HUES6 (cell line): Measurements from ENCODE around the gene PRKG2.

ENCODE experiments used
- H3K27ac ChIP-seq: 2 replicates; pipeline ENCODE4 v1.7.0; 2013; ENCODE audit warnings: low read depth, mild to moderate bottlenecking, low read length, inconsistent platforms
- H3K27me3 ChIP-seq: 2 replicates; pipeline ENCODE4 v1.6.1; 2013; ENCODE audit warnings: low read length; ENCODE audit not compliant: control insufficient read depth, insufficient read depth
- H3K36me3 ChIP-seq: 2 replicates; pipeline ENCODE4 v1.6.1; 2013; ENCODE audit warnings: low read length; ENCODE audit not compliant: control insufficient read depth, insufficient read depth
- H3K4me1 ChIP-seq: 2 replicates; pipeline ENCODE4 v1.6.1; 2013; ENCODE audit warnings: low read length; ENCODE audit not compliant: control insufficient read depth, insufficient read depth
- H3K4me3 ChIP-seq: 2 replicates; pipeline ENCODE4 v1.5.1; 2013; ENCODE audit warnings: low read depth, low read length
- H3K9ac ChIP-seq: one replicate; pipeline ENCODE4 v1.6.1; 2013; ENCODE audit warnings: mild to moderate bottlenecking, low read length
- H3K9me3 ChIP-seq: 2 replicates; pipeline ENCODE4 v1.6.1; 2013; ENCODE audit warnings: low read depth, low read length; ENCODE audit not compliant: control insufficient read depth, insufficient read depth

The PRKG2 gene

GRCh38 chr4:81058621-81059020 is 156.4 kb downstream of the PRKG2 start:
- H3K4me3 ChIP-seq = no peak overlapping the region

GRCh38 chr4:81052119-81053068 is 162.6 kb downstream of the PRKG2 start:
- Histone ChIP-seq H3K4me3 (no peak overlapping the region), H3K27me3 (peaks cover 8% of the 10 kb centered on the region; the same call in 1 of the 2 replicates), H3K27ac (no peak overlapping the region), H3K36me3 (no peaks in the 10 kb centered on the region), H3K9ac (no peak overlapping the region), H3K4me1 (no peaks in the 10 kb centered on the region), H3K9me3 (no peaks in the 10 kb centered on the region)

More at GRCh38 chr4:81058621-81059020, 156.4 kb downstream of the PRKG2 start:
- H3K36me3 ChIP-seq = no peaks in the 10 kb centered on the region
- no peak overlapping the region for H3K27ac ChIP-seq
- no peaks in the 10 kb centered on the region for H3K27me3 ChIP-seq
- no peaks in the 10 kb centered on the region for H3K9me3 ChIP-seq
- H3K4me1 ChIP-seq = no peaks in the 10 kb centered on the region
- H3K9ac ChIP-seq = no peak overlapping the region

GRCh38 chr4:81049907-81050306 is 165.1 kb downstream of the PRKG2 start:
- no peak overlapping the region for H3K27ac ChIP-seq
- no peaks in the 10 kb centered on the region for H3K4me1 ChIP-seq
- no peaks in the 10 kb centered on the region for H3K9me3 ChIP-seq
- H3K36me3 ChIP-seq = no peaks in the 10 kb centered on the region
- H3K9ac ChIP-seq = no peak overlapping the region
- H3K27me3 ChIP-seq = peaks cover 14% of the 10 kb centered on the region; the same call in 1 of the 2 replicates
- no peak overlapping the region for H3K4me3 ChIP-seq

GRCh38 chr4:81049330-81049729 is 165.7 kb downstream of the PRKG2 start:
- no peaks in the 10 kb centered on the region for H3K4me1 ChIP-seq
- no peak overlapping the region for H3K9ac ChIP-seq
- no peaks in the 10 kb centered on the region for H3K9me3 ChIP-seq
- peaks cover 14% of the 10 kb centered on the region; the same call in 1 of the 2 replicates for H3K27me3 ChIP-seq
- no peak overlapping the region for H3K27ac ChIP-seq
- H3K36me3 ChIP-seq = no peaks in the 10 kb centered on the region
- no peak overlapping the region for H3K4me3 ChIP-seq

DNA sequence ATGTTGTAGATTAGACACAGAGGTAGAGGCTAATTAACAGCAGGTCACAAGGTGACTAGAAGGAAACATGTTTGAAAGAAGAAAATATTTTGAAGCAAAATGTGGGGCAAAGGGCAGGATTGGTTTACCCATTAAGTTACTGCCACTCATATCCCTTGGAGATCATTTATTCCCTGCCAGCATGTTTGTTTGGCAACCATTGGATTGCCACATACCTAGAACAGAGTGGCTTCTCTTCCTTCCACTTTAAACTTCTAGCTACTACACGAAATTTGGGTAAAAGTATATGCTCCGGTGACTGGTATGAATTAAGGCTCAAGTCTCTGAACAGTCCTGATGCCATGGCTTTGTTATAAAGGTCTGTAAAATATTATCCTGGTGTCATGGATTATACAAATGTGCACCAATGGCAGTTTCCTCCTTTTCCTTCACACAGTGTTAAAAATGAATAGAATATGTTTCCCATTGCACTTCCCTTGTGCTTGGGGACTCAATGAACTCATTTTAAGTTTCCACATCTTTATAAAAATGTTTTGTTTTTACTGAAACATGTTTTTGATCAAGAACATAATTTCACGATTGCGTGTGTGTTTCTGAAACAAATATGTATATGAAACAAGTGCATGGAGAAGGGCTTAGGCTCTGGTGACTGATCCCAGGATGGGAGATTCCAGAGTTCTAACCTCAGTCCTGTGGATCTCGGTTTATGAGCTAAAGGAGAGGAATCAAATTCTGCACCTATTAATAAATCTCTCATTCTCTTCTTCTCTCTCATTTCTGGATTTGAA is 172.2 kb downstream of the PRKG2 start:
- peaks cover 16% of the 10 kb centered on the region; the same call in 1 of the 2 replicates for H3K27me3 ChIP-seq
- no peak overlapping the region for H3K27ac ChIP-seq
- no peaks in the 10 kb centered on the region for H3K9me3 ChIP-seq
- H3K36me3 ChIP-seq = no peaks in the 10 kb centered on the region
- no peak overlapping the region for H3K4me3 ChIP-seq
- H3K9ac ChIP-seq = no peak overlapping the region
- no peaks in the 10 kb centered on the region for H3K4me1 ChIP-seq

GRCh38 chr4:81040012-81040659 is 174.9 kb downstream of the PRKG2 start:
- no peak overlapping the region for H3K4me3 ChIP-seq
- H3K27ac ChIP-seq = no peak overlapping the region
- H3K9me3 ChIP-seq = no peaks in the 10 kb centered on the region
- H3K9ac ChIP-seq = no peak overlapping the region
- H3K4me1 ChIP-seq = no peaks in the 10 kb centered on the region
- H3K27me3 ChIP-seq = peaks cover 15% of the 10 kb centered on the region
- H3K36me3 ChIP-seq = no peaks in the 10 kb centered on the region

DNA sequence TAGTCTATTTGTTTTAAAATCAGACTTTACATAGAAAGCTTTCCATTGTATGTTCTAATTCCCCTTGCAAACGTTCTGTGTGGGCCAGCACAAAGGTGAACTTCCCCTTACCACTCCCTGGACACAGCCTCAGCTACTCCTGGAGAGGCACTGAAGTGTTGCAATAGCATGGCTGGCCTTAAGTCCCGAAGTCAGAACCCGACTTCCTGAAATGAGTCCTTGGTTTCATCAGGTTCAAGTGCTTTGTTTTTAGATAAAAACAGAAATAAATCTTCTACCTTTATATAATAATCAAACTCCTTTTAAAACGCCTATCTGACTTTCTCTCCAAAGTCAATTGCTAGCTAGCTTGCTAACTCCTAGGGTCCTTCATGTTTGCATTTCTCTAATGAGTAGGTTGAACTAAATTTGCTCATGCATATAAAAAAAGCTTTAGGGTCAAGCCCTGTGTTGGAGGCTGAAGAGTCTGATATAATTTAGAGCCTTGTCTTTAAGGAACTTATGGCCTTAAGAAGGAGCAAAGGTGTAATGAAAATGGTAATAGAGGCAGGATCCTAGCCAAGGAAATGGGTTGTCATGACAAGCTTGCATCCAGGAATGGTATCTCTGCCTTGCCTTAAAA is 175.6 kb downstream of the PRKG2 start:
- H3K4me1 ChIP-seq = no peaks in the 10 kb centered on the region
- no peak overlapping the region for H3K9ac ChIP-seq
- no peaks in the 10 kb centered on the region for H3K36me3 ChIP-seq
- H3K27me3 ChIP-seq = peaks cover 22% of the 10 kb centered on the region
- no peaks in the 10 kb centered on the region for H3K9me3 ChIP-seq
- H3K4me3 ChIP-seq = no peak overlapping the region
- H3K27ac ChIP-seq = no peak overlapping the region

- Histone ChIP-seq H3K4me3 (no peak overlapping the region), H3K27ac (no peak overlapping the region), H3K9ac (no peak overlapping the region), H3K27me3 (peaks cover 28% of the 10 kb centered on the region), H3K36me3 (no peaks in the 10 kb centered on the region), H3K4me1 (no peaks in the 10 kb centered on the region), H3K9me3 (no peaks in the 10 kb centered on the region)
Observed at GRCh38 chr4:81038636-81039350, 176.2 kb downstream of the PRKG2 start.
